ENCODE results near the gene FEZ2.

DNA sequence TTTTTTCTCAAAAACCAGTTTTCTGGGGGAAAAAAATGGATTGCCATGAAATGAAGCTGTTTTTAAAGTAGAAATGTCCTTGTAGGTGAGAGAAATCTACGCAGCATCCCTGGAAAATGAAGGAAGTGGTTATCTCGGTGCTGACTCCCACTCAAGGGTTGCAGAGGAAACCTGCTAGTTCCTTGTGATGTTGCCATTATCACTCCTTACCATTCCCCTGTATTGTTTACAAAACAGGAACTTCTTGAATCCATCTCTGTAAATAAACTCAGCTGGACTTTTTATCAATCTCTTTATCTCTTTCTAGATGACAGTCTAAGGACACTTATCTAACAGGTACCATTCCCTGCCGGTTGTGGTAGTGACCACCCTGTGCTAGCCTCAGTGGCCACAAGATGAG is 61.2 kb downstream of the FEZ2 start:
- TF ChIP-seq CTCF (IDR thresholded peaks at IDR 0.05) (no peak), SMC3 (IDR thresholded peaks at IDR 0.05) (no peak), CHD2 (IDR thresholded peaks at IDR 0.05; ENCODE audit: low read length, partially characterized antibody) (no peak), CBX8 (IDR thresholded peaks at IDR 0.05) (no peak), RFX5 (IDR thresholded peaks at IDR 0.05) (no peak), POLR2A (IDR thresholded peaks at IDR 0.05; ENCODE audit: low read length) (no peak), RARB (CRISPR knock-in tag; IDR thresholded peaks at IDR 0.05) (no peak), MAFK (IDR thresholded peaks at IDR 0.05; ENCODE audit: partially characterized antibody) (no peak), EP300 (IDR thresholded peaks at IDR 0.05) (no peak), FOXS1 (CRISPR knock-in tag; IDR thresholded peaks at IDR 0.05) (no peak), ELK1 (IDR thresholded peaks at IDR 0.05; ENCODE audit: low read depth, low read length) (no peak), SREBF2 (IDR thresholded peaks at IDR 0.05) (no peak)

Data from A549 (cell line).